NCI-H1694 treated with DMSO at 0.1 percent for 48 hours (cell line): ENCODE measurements around the gene AP2A1.

Source experiments
- DNase-seq: peaks from one replicate; lab custom pipeline; 2025; lab: John Stamatoyannopoulos, UW

Gene AP2A1

DNA sequence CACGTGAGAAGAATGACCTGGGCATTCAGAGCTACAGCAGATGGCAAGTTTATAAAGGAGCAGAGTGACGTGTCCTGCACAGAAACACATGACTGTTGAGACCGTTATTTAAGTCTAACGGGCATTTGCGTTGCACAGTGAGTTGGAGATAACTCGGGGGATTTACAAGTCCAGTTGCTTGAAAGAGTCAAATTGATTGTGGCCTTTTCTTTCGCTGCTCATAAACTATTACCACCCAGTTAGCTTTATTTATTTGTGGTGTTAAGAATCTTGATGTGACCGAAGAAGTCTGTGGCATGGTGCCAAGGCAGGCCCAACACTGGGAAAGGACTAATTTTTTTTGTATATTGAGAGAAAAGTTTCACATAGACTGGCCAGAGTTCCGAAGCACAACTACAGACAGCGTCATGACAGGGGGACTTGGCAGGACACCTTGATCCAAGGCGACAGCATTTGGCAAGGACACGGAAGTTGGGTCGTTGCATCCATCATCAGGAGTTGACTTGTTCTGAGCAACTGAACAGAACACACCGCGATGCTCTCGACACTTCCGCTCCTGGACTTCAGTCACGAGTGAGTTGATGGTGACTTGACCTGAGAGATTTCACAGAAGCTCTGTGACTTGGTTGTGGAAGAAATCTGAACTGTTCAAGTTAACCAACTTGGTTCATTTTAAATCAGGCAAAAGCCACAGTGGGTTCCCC, 72.2 kb downstream of the AP2A1 start:
- DNase-seq: no peak

- DNase-seq: no peak
These were observed 72.9 kb downstream of the AP2A1 start for GRCh38 chr19:49839713-49840112.

- no peak for DNase-seq
These were observed 73.5 kb downstream of the AP2A1 start for GRCh38 chr19:49840321-49840720.

DNA sequence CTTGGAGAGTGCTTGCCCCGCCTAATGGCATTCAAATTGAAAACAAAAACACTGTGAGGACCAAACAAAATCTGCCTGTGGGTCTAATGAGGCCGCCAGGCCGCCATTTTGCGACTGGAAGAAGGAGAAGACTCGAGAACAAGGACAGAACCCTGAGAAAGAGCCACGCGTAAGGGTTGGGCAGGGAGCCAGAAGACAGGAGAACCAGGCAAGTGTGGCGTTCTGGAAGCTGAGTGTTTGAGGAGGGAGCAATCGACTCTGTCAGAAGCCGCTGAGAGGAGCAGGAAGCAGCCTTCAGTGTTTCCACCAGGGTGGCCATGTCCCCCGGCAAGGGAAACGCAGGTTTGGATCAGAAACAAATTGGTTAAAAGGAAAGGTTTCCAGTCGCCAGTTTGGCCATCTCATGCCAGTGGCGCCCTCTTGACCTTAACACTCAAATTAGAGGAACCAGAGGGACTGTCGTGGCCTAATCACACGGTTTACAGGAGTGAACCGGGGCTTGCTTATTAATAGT, 74.0 kb downstream of the AP2A1 start:
- no peak for DNase-seq

DNA sequence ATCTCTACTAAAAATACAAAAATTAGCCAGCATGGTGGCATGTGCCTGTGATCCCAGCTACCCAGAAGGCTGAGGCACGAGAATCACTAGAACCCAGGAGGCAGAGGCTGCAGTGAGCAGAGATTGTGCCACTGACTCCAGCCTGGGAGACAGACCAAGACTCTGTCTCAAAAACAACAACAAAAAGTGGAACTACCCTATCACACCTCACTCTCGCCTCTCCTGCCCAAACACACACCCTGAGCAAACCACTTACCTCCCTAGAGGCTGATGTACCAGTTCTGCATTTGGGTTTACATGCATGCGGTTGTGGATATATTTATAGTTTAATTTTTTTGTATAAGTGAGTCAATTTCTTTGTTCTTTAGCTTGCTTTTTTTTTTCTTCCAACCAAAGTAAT, 76.5 kb downstream of the AP2A1 start:
- no peak for DNase-seq

DNA sequence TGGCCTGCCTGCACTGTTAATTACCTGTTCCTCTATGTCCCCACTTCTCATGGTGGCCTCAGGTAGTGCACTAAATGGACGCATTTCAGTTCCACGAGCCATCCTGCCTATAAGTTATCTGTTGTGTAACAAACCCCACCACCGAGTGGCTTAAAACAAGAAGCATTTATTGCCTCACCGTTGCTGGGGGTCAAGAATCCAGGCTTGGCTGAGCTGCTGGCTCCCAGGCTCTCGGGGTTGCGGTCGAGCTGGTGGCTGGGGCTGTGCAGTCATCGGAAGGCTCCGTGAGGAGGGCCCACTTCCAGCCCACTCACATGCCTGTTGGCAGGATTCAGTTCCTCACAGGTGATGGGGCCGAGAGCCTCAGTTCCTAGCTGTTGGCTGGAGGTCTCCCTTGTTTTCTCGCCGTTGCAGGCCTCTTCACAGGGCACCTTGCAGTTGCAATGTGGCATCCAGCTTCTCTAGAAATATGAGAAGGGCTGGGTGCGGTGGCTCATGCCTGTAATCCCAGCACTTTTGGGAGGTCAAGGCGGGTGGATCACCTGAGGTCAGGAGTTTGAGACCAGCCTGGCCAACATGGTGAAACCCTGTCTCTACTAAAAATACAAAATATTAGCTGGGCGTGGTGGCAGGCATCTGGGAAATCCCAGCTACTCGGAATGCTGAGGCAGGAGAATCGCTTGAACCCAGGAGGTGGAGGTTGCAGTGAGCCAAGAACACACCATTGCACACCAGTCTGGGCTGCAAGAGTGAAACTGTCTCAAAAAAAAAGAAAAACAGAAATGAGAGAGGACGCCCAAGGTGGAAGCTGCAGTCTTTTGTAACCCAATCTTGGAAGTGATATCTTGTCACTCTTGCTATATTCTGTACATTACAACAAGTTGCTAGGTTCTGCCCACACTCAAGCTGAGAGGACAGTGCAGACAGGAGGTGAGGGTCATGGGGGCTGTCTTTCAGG, 77.6 kb downstream of the AP2A1 start:
- no peak for DNase-seq

DNA sequence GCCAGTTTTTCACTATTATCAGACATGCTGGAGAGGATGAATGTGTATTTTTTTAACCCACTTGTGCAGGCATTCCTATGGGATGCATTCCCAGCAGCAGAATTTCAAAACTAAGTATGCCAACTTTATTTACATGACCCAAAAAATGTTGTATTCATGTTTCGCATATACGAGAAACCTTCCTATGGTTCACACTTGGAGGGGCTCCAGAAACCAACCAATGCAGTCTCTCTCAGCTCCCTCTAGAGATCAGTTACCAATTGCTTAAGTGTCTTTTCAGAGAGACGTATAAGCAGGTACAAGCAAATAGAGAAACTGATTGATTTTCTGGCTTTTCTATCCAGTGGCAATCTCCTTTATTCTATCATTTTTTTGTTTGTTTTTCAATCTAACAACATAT, 78.6 kb downstream of the AP2A1 start:
- no peak for DNase-seq

GRCh38 chr19:49846408-49846807, 79.6 kb downstream of the AP2A1 start:
- DNase-seq: no peak

DNA sequence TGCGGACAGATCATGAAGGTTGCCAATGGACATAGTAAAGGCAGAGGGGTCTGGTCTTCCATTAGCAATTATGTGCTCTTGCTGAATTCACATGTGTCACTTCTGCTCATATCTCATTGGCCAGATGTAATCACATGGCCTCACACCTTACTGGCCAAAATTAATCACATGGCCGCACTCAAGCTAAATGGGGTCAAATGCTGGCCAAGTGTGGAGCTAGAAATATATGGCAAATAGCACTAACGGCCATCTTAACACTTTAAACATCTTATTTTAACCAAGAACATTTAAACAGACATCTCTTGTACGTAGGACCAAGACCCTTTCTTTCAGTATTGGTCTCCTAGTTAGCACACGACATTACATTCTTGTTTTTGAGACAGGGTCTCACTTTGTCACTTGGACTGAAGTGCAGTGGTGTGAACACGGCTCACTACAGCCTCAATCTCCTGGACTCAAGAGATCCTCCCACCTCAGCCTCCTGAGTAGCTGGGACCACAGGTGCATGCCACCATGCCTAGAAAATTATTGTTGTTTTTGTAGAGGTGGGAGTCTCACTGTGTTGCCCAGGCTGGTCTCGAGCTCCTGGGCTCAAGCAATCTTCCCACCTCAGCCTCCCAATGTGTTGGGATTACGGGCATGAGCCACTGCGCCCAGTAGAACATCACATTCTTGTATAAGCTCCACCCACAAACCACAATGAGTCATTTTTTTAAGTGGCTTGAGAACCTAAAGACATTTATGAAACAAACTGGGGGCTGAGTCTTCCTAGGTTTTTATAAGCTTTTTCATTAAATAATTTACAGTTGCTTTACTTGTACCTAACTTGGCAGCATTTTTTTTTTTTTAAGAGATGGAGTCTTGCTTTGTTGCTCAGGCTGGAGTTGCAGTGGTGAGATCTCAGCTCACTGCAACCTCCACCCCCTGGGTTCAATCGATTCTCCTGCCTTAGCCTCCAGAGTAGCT, 81.2 kb downstream of the AP2A1 start:
- DNase-seq: no peak

DNA sequence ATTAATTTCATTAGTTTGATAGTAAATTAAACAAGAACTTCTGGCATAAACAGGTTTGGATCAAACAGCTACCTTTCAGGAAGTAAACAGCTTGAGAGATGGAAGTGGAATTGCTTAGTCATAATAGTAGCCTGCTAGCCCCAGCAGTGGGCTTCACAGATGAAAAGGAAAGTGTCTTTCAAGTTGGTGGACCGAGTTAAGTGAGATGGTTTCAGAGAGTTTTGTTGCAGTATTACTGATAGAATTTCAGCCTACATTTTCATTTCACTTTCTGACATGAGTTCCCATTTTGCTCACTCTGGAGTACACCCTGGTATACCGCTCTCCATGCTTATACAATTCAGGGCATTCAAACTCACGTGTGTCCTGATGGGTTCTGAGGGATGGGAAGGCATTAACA, 82.1 kb downstream of the AP2A1 start:
- no peak for DNase-seq

GRCh38 chr19:49849433-49850220, 82.8 kb downstream of the AP2A1 start:
- no peak for DNase-seq

- no peak for DNase-seq
These were observed 83.4 kb downstream of the AP2A1 start for GRCh38 chr19:49850221-49850486.

- peak; percentile 81 for DNase-seq
These were observed 83.9 kb downstream of the AP2A1 start, which contains the start of gene PTOV1 for GRCh38 chr19:49850487-49851342. PTOV1 (plus strand) TSS chr19:49851159.

DNA sequence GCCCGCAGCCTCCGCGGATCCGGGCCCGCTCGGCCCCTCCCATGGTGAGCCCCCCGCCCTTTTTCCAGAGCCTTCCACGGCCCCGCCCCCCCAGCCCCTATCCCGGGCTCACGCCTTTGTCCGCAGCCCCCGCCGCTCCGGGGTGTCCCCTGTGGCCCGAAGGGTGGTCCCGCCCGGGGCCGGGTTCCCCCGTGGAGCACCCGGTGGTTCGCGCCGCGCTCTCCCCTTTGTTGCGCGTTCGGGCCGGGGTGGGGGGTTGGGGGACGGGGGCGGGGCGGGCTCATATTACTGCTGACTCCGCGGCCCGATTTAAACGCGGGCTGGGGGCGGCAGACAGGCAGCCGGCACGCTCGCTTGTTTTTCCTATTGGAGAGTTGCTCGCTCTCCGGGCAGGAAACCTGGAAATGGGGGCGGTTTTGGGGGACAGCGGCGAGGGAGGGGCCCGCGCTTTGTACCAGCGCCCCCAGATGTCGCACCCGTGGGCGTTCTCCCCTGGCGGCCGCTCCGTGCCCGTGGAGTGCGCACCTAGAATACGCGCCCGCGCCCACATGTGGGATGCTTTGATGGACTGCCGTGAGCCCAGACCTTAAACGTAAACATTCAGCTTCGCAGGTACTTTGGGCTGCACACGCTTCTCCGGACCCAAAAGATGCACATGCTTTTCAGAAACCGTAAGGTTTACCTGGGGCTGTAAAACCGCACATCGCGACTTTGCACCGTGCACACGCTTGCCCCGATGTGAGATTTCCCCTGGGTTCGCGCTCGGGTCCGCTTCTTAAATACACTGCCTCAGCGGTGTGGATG, 84.9 kb downstream of the AP2A1 start:
- peak; percentile 13 for DNase-seq

DNA sequence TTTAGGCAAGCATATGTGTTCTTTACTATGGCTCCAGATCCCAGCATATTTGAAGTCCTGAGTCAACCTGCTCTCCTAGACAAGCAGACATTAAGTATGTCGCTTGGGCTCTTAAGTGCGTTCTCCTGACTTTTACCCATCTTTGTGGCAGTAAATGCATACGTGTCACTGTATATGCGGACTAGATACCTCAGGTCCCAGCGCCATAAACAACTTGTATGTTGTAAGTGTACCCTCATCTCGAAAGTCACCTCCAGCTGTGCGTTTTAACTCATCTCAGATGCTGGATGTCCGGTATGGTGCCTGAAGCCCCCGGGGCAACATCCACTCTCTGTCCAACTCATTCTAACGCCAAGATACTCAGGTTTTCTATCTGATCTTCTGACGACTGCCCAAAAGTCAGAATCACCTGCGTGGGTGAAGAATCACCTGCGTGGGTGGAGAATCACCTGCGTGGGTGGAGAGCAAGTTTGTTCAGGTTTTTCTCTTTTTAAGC, 85.9 kb downstream of the AP2A1 start:
- DNase-seq: no peak

DNA sequence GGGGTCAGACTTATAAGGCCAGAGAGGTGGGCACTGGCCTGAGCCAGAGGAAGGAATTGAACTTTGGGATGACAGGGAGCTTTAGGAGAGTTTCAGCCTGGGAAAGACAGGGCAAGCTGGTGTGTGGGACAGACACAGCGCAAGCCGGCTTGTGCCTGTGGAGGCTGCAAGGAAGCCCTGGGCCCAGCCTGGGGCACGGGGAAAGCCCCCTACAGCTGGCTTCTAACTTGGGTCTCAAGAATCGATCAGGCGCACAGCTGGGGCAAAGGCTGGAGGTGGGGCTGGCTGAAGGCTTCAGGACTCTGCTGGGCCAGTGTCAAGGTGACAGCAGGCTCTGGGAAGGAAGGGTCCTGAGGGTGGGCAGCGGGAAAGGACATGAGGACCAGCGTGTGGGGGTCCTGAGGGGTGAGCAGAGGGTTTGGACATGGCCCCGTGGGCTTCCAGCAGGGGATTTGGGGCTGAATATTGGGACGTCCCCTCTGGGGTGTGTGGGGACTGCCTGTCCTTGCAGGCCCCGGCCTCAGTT, 87.1 kb downstream of the AP2A1 start:
- no peak for DNase-seq

- no peak for DNase-seq
These were observed 87.8 kb downstream of the AP2A1 start for GRCh38 chr19:49854378-49855263.

DNA sequence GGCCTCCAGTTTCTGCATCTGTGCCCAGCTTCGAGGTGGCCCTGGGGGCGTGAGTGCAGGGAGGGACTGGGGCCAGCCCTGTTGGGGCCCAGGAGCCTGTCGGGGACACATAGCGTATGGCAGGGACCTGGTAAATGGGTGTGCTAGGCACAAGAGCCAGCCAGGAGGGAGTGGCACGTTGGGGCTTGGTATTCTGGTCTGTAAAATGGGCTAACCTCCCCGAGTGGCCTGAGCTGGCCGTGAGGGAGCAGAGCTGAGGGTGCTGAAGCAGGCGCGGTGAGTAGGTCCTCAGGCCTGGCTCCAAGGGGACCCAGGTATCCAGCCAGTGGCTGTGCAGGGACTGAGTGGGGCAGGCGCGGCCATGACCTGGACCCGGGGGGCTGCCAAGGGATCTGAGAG, 88.5 kb downstream of the AP2A1 start:
- DNase-seq: no peak
